Activated B cell treated with CpG ODN at 0.5 μM for 24 hours (primary cell): Measurements from ENCODE around the gene KIF21B. TPM values are rescaled to one million over a fixed set of nuclear protein-coding genes. Genes with fewer than 3 reads are reported as not detected.

Experiments used
- ATAC-seq: fragments of 200-7000 bp; cut with Tn5 transposase; one replicate; pipeline ENCODE4 v1.10.0; 2021; ENCODE audit warnings: low read depth, mild to moderate bottlenecking, moderate library complexity
- CTCF ChIA-PET: fragments of 350-600 bp; sonication (Branson Sonifier 250); formaldehyde crosslinking; loops from one replicate; lab custom pipeline; 2021; ENCODE audit warnings: antibody characterized with exemption; lab: Charles Lee
- POLR2A ChIA-PET: fragments of 350-600 bp; sonication (Branson Sonifier 250); formaldehyde crosslinking; loops from one replicate; lab custom pipeline; 2021; ENCODE audit warnings: antibody characterized with exemption; lab: Charles Lee
- DNase-seq: peaks from one replicate; pipeline ENCODE4 v3.0.0; 2022
- H3K27ac Mint-ChIP-seq: one replicate; pipeline ENCODE4 v1.8.0; 2020; ENCODE audit warnings: mixed read lengths
- H3K27me3 Mint-ChIP-seq: one replicate; pipeline ENCODE4 v1.8.0; 2021; ENCODE audit warnings: mixed read lengths
- H3K36me3 Mint-ChIP-seq: one replicate; pipeline ENCODE4 v1.8.0; 2021; ENCODE audit warnings: low read depth, mixed read lengths
- H3K4me1 Mint-ChIP-seq: one replicate; pipeline ENCODE4 v1.8.0; 2021; ENCODE audit warnings: mixed read lengths
- H3K4me3 Mint-ChIP-seq: one replicate; pipeline ENCODE4 v1.8.0; 2020; ENCODE audit warnings: mild to moderate bottlenecking, mixed read lengths
- H3K9me3 Mint-ChIP-seq: one replicate; pipeline ENCODE4 v1.8.0; 2020; ENCODE audit warnings: mixed read lengths
- CTCF ChIP-seq: fragments of 200-600 bp; IDR thresholded peaks from one replicate; pipeline ENCODE4 v1.8.0; 2022; ENCODE audit warnings: antibody characterized with exemption, mild to moderate bottlenecking
- intact Hi-C: fragments of 100-400 bp; cut with micrococcal nuclease; formaldehyde crosslinking; loops from one replicate; pipeline ENCODE4 v1.15.1; 2024
- total RNA-seq: library from RNA; stranded (reverse); gene quantifications from 2 replicates; pipeline ENCODE4 v1.2.3, GENCODE V29; 2022

Gene KIF21B
- total RNA-seq, 1 donor from 2014 or later: 31.8 TPM

GRCh38 chr1:201009962-201010645 is 13.4 kb downstream of the KIF21B start:
- POLR2A ChIA-PET: no interaction called here

GRCh38 chr1:201008666-201009360 is 14.7 kb downstream of the KIF21B start:
- TF ChIP-seq CTCF: no peak
- CTCF ChIA-PET: interaction anchor here (1.2 to 2.2 kb wide), 3 partner anchors 29 to 37 kb away, joined by 4 to 9 read pairs (median 5); no protein-coding TSS in a partner anchor
- H3K27me3 Mint-ChIP-seq: no peaks in the 10 kb centered on the region
- H3K4me3 Mint-ChIP-seq: no peak overlapping the region
- H3K27ac Mint-ChIP-seq: no peak overlapping the region
- DNase-seq (no peak), ATAC-seq (no peak)
- no peaks in the 10 kb centered on the region for H3K9me3 Mint-ChIP-seq
- H3K36me3 Mint-ChIP-seq: peaks cover 26% of the 10 kb centered on the region
- peaks cover 26% of the 10 kb centered on the region for H3K4me1 Mint-ChIP-seq
- POLR2A ChIA-PET: interaction anchor here (1.2 kb wide), 1 partner anchor 11 kb away, joined by 4 read pairs; no protein-coding TSS in a partner anchor
- intact Hi-C loops: loop anchor here (5.0 kb wide), 1 partner anchor 33 kb away; no protein-coding TSS in a partner anchor

More at GRCh38 chr1:201009962-201010645, 13.4 kb downstream of the KIF21B start:
- Mint-ChIP-seq H3K4me1 (peaks cover 31% of the 10 kb centered on the region), H3K27ac (no peak overlapping the region), H3K27me3 (no peaks in the 10 kb centered on the region), H3K9me3 (no peaks in the 10 kb centered on the region), H3K4me3 (no peak overlapping the region), H3K36me3 (peaks cover 26% of the 10 kb centered on the region)
- intact Hi-C loops: loop anchor here (5.0 kb wide), 1 partner anchor 32 kb away; no protein-coding TSS in a partner anchor
- DNase-seq: no peak
- CTCF ChIA-PET: interaction anchor here (1.2 to 2.2 kb wide), 3 partner anchors 30 to 39 kb away, joined by 4 to 9 read pairs (median 5); no protein-coding TSS in a partner anchor
- no peak for TF ChIP-seq CTCF
- no peak for ATAC-seq

- ATAC-seq (no peak), DNase-seq (no peak)
- POLR2A ChIA-PET: interaction anchor here (1.2 kb wide), 1 partner anchor 13 kb away, joined by 4 read pairs; no protein-coding TSS in a partner anchor
- peaks cover 18% of the 10 kb centered on the region for H3K36me3 Mint-ChIP-seq
- CTCF ChIA-PET: no interaction called here
- peaks cover 13% of the 10 kb centered on the region for H3K4me1 Mint-ChIP-seq
- H3K9me3 Mint-ChIP-seq: no peaks in the 10 kb centered on the region
- TF ChIP-seq CTCF: no peak
- H3K4me3 Mint-ChIP-seq: no peak overlapping the region
- no peak overlapping the region for H3K27ac Mint-ChIP-seq
- no peaks in the 10 kb centered on the region for H3K27me3 Mint-ChIP-seq
- intact Hi-C loops: loop anchor here (5.0 kb wide), 1 partner anchor 35 kb away; no protein-coding TSS in a partner anchor
Measured at GRCh38 chr1:201007481-201007880, 16.0 kb downstream of the KIF21B start.

GRCh38 chr1:201006450-201006849 is 17.1 kb downstream of the KIF21B start:
- ChIA-PET CTCF (no interaction called here), POLR2A (no interaction called here)
- ATAC-seq: no peak
- no peaks in the 10 kb centered on the region for H3K27me3 Mint-ChIP-seq
- no peaks in the 10 kb centered on the region for H3K9me3 Mint-ChIP-seq
- no peak for DNase-seq
- H3K27ac Mint-ChIP-seq: no peak overlapping the region
- peaks cover 15% of the 10 kb centered on the region for H3K36me3 Mint-ChIP-seq
- no peak for TF ChIP-seq CTCF
- no peak overlapping the region for H3K4me3 Mint-ChIP-seq
- intact Hi-C loops: loop anchor here (5.0 kb wide), 1 partner anchor 36 kb away; no protein-coding TSS in a partner anchor
- peaks cover 5% of the 10 kb centered on the region for H3K4me1 Mint-ChIP-seq

GRCh38 chr1:201004732-201005131 is 18.8 kb downstream of the KIF21B start:
- ATAC-seq (no peak), DNase-seq (no peak)
- Mint-ChIP-seq H3K9me3 (no peaks in the 10 kb centered on the region), H3K4me1 (peaks cover 2% of the 10 kb centered on the region), H3K36me3 (peaks cover 24% of the 10 kb centered on the region), H3K27me3 (no peaks in the 10 kb centered on the region), H3K4me3 (no peak overlapping the region), H3K27ac (no peak overlapping the region)
- TF ChIP-seq CTCF: no peak
- ChIA-PET POLR2A (no interaction called here), CTCF (no interaction called here)
- intact Hi-C loops: loop anchor here (5.0 kb wide), 1 partner anchor 38 kb away; no protein-coding TSS in a partner anchor
